Activated CD4-positive, alpha-beta T cell treated with anti-CD3 and anti-CD28 coated beads, Interleukin-2, amount 10 ng/mL, durations not matched to agents 24 days and 14 days (primary cell): ENCODE results near the gene FSIP1. TPM values are rescaled to one million over a fixed set of nuclear protein-coding genes. Genes with fewer than 3 reads are reported as not detected.
A peak's percentile ranks its signal among the peaks of the same experiment; 100 is the strongest.

Experiments
- DNase-seq: peaks from one replicate; pipeline ENCODE4 v3.0.0; 2022
- H3K27ac Mint-ChIP-seq: one replicate; pipeline ENCODE4 v1.8.0; 2022; ENCODE audit warnings: mild to moderate bottlenecking, mixed read lengths
- H3K27me3 Mint-ChIP-seq: one replicate; pipeline ENCODE4 v1.8.0; 2022; ENCODE audit warnings: mixed read lengths
- H3K36me3 Mint-ChIP-seq: one replicate; pipeline ENCODE4 v1.8.0; 2022; ENCODE audit warnings: low read depth, mild to moderate bottlenecking, mixed read lengths
- H3K4me1 Mint-ChIP-seq: one replicate; pipeline ENCODE4 v1.8.0; 2021; ENCODE audit warnings: mixed read lengths
- H3K4me3 Mint-ChIP-seq: one replicate; pipeline ENCODE4 v1.8.0; 2022; ENCODE audit warnings: mild to moderate bottlenecking, moderate library complexity, mixed read lengths
- H3K9me3 Mint-ChIP-seq: one replicate; pipeline ENCODE4 v1.8.0; 2021; ENCODE audit warnings: mixed read lengths
- intact Hi-C: fragments of 100-400 bp; cut with micrococcal nuclease; formaldehyde crosslinking; loops from one replicate; pipeline ENCODE4 v1.15.1; 2023
- total RNA-seq: library from RNA; stranded (reverse); gene quantifications from 2 replicates; pipeline ENCODE4 v1.2.3, GENCODE V29; 2022

FSIP1 gene
- total RNA-seq, 1 donor from 2014 or later, result 0.37 TPM

GRCh38 chr15:39627451-39628143 lies 155.0 kb downstream of the FSIP1 start:
- DNase-seq, result no peak
- Mint-ChIP-seq H3K27me3 (no peaks in the 10 kb centered on the region), H3K4me1 (peaks cover 84% of the 10 kb centered on the region), H3K27ac (peak overlapping the region; percentile 35), H3K4me3 (peak overlapping the region; percentile 5), H3K36me3 (peaks cover 25% of the 10 kb centered on the region), H3K9me3 (peaks cover 16% of the 10 kb centered on the region)
- intact Hi-C loops, result loop anchor here (2.0 to 10.0 kb wide), 4 partner anchors 485 to 1073 kb away; no protein-coding TSS in a partner anchor

- peak overlapping the region; percentile 99 for H3K27ac Mint-ChIP-seq
- intact Hi-C loops, result loop anchor here (5.0 to 10.0 kb wide), 3 partner anchors 929 to 1071 kb away; no protein-coding TSS in a partner anchor
- no peak for DNase-seq
- H3K36me3 Mint-ChIP-seq, result peaks cover 25% of the 10 kb centered on the region
- peaks cover 85% of the 10 kb centered on the region for H3K4me1 Mint-ChIP-seq
- no peaks in the 10 kb centered on the region for H3K27me3 Mint-ChIP-seq
- peak overlapping the region; percentile 22 for H3K4me3 Mint-ChIP-seq
- peaks cover 16% of the 10 kb centered on the region for H3K9me3 Mint-ChIP-seq
These were observed 156.8 kb downstream of the FSIP1 start for GRCh38 chr15:39625856-39626255.

- DNase-seq, result peak; percentile 63
- H3K4me1 Mint-ChIP-seq, result peaks cover 82% of the 10 kb centered on the region
- peaks cover 16% of the 10 kb centered on the region for H3K9me3 Mint-ChIP-seq
- no peaks in the 10 kb centered on the region for H3K27me3 Mint-ChIP-seq
- H3K36me3 Mint-ChIP-seq, result peaks cover 25% of the 10 kb centered on the region
- intact Hi-C loops, result loop anchor here (5.0 to 10.0 kb wide), 3 partner anchors 928 to 1071 kb away; no protein-coding TSS in a partner anchor
- peak overlapping the region; percentile 99 for H3K27ac Mint-ChIP-seq
- peak overlapping the region; percentile 76 for H3K4me3 Mint-ChIP-seq
These were observed 157.2 kb downstream of the FSIP1 start for GRCh38 chr15:39625451-39625850.

- peaks cover 76% of the 10 kb centered on the region for H3K4me1 Mint-ChIP-seq
- peaks cover 25% of the 10 kb centered on the region for H3K36me3 Mint-ChIP-seq
- peak; percentile 90 for DNase-seq
- H3K9me3 Mint-ChIP-seq, result peaks cover 16% of the 10 kb centered on the region
- intact Hi-C loops, result loop anchor here (1.0 to 10.0 kb wide), 5 partner anchors 18 to 1070 kb away; no protein-coding TSS in a partner anchor
- H3K27me3 Mint-ChIP-seq, result no peaks in the 10 kb centered on the region
- peak overlapping the region; percentile 76 for H3K4me3 Mint-ChIP-seq
- peak overlapping the region; percentile 99 for H3K27ac Mint-ChIP-seq
These were observed 157.8 kb downstream of the FSIP1 start for GRCh38 chr15:39624806-39625205.

- H3K4me1 Mint-ChIP-seq, result peaks cover 63% of the 10 kb centered on the region
- intact Hi-C loops, result loop anchor here (1.0 to 10.0 kb wide), 3 partner anchors 8 to 1069 kb away; no protein-coding TSS in a partner anchor
- peaks cover 21% of the 10 kb centered on the region for H3K36me3 Mint-ChIP-seq
- peaks cover 13% of the 10 kb centered on the region for H3K9me3 Mint-ChIP-seq
- peak overlapping the region; percentile 99 for H3K27ac Mint-ChIP-seq
- H3K4me3 Mint-ChIP-seq, result peak overlapping the region; percentile 38
- DNase-seq, result peak; percentile 86
- no peaks in the 10 kb centered on the region for H3K27me3 Mint-ChIP-seq
These were observed 159.1 kb downstream of the FSIP1 start for GRCh38 chr15:39623529-39623931.

GRCh38 chr15:39622660-39623516 lies 159.8 kb downstream of the FSIP1 start:
- Mint-ChIP-seq H3K4me1 (peaks cover 58% of the 10 kb centered on the region), H3K27me3 (no peaks in the 10 kb centered on the region), H3K36me3 (peaks cover 21% of the 10 kb centered on the region), H3K4me3 (peak overlapping the region; percentile 38), H3K9me3 (peaks cover 13% of the 10 kb centered on the region), H3K27ac (peak overlapping the region; percentile 99)
- DNase-seq, result no peak
- intact Hi-C loops, result loop anchor here (1.0 to 10.0 kb wide), 3 partner anchors 8 to 1068 kb away; no protein-coding TSS in a partner anchor

GRCh38 chr15:39621976-39622375 lies 160.7 kb downstream of the FSIP1 start:
- intact Hi-C loops, result loop anchor here (10.0 kb wide), 2 partner anchors 1007 to 1067 kb away; no protein-coding TSS in a partner anchor
- Mint-ChIP-seq H3K9me3 (peaks cover 13% of the 10 kb centered on the region), H3K4me1 (peaks cover 48% of the 10 kb centered on the region), H3K4me3 (no peak overlapping the region), H3K27me3 (peaks cover 2% of the 10 kb centered on the region), H3K36me3 (peaks cover 18% of the 10 kb centered on the region), H3K27ac (no peak overlapping the region)
- DNase-seq, result no peak

GRCh38 chr15:39621210-39621609 lies 161.4 kb downstream of the FSIP1 start:
- intact Hi-C loops, result loop anchor here (10.0 kb wide), 2 partner anchors 1006 to 1066 kb away; no protein-coding TSS in a partner anchor

GRCh38 chr15:39618063-39618823 lies 164.4 kb downstream of the FSIP1 start:
- peaks cover 27% of the 10 kb centered on the region for H3K9me3 Mint-ChIP-seq
- intact Hi-C loops, result no loop called here
- H3K36me3 Mint-ChIP-seq, result peaks cover 8% of the 10 kb centered on the region
- H3K4me3 Mint-ChIP-seq, result no peak overlapping the region
- H3K4me1 Mint-ChIP-seq, result peaks cover 17% of the 10 kb centered on the region
- H3K27me3 Mint-ChIP-seq, result peaks cover 12% of the 10 kb centered on the region
- H3K27ac Mint-ChIP-seq, result no peak overlapping the region
- no peak for DNase-seq

More at GRCh38 chr15:39621210-39621609, 161.4 kb downstream of the FSIP1 start:
- Mint-ChIP-seq H3K9me3 (peaks cover 18% of the 10 kb centered on the region), H3K4me3 (no peak overlapping the region), H3K36me3 (peaks cover 12% of the 10 kb centered on the region), H3K27me3 (peaks cover 8% of the 10 kb centered on the region), H3K4me1 (peaks cover 44% of the 10 kb centered on the region), H3K27ac (no peak overlapping the region)
- DNase-seq, result no peak

GRCh38 chr15:39616731-39617455 lies 165.7 kb downstream of the FSIP1 start:
- H3K4me1 Mint-ChIP-seq, result peaks cover 4% of the 10 kb centered on the region
- intact Hi-C loops, result no loop called here
- no peak overlapping the region for H3K27ac Mint-ChIP-seq
- no peak overlapping the region for H3K4me3 Mint-ChIP-seq
- peaks cover 23% of the 10 kb centered on the region for H3K9me3 Mint-ChIP-seq
- DNase-seq, result no peak
- H3K27me3 Mint-ChIP-seq, result peaks cover 16% of the 10 kb centered on the region
- peaks cover 12% of the 10 kb centered on the region for H3K36me3 Mint-ChIP-seq

GRCh38 chr15:39613861-39614260 lies 168.8 kb downstream of the FSIP1 start:
- Mint-ChIP-seq H3K27ac (no peak overlapping the region), H3K4me3 (no peak overlapping the region), H3K4me1 (peaks cover 5% of the 10 kb centered on the region), H3K27me3 (peaks cover 19% of the 10 kb centered on the region), H3K9me3 (peaks cover 34% of the 10 kb centered on the region), H3K36me3 (peaks cover 13% of the 10 kb centered on the region)
- intact Hi-C loops, result no loop called here
- no peak for DNase-seq

GRCh38 chr15:39613271-39613670 lies 169.4 kb downstream of the FSIP1 start:
- peaks cover 19% of the 10 kb centered on the region for H3K27me3 Mint-ChIP-seq
- peaks cover 9% of the 10 kb centered on the region for H3K4me1 Mint-ChIP-seq
- intact Hi-C loops, result no loop called here
- H3K9me3 Mint-ChIP-seq, result peaks cover 34% of the 10 kb centered on the region
- no peak overlapping the region for H3K27ac Mint-ChIP-seq
- H3K36me3 Mint-ChIP-seq, result peaks cover 15% of the 10 kb centered on the region
- H3K4me3 Mint-ChIP-seq, result no peak overlapping the region
- DNase-seq, result no peak
